GM12874 (cell line): ENCODE measurements around the gene EBNA1BP2.

Source experiments
- TF ChIP-seq, protein P1 (sequence below): IDR thresholded peaks from 2 replicates; pipeline ENCODE4 v1.5.1; 2011; ENCODE audit warnings: low read depth, mild to moderate bottlenecking, control low read depth, low read length, moderate library complexity; ENCODE audit not compliant: insufficient read depth

Gene EBNA1BP2, protein sequence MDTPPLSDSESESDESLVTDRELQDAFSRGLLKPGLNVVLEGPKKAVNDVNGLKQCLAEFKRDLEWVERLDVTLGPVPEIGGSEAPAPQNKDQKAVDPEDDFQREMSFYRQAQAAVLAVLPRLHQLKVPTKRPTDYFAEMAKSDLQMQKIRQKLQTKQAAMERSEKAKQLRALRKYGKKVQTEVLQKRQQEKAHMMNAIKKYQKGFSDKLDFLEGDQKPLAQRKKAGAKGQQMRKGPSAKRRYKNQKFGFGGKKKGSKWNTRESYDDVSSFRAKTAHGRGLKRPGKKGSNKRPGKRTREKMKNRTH

DNA sequence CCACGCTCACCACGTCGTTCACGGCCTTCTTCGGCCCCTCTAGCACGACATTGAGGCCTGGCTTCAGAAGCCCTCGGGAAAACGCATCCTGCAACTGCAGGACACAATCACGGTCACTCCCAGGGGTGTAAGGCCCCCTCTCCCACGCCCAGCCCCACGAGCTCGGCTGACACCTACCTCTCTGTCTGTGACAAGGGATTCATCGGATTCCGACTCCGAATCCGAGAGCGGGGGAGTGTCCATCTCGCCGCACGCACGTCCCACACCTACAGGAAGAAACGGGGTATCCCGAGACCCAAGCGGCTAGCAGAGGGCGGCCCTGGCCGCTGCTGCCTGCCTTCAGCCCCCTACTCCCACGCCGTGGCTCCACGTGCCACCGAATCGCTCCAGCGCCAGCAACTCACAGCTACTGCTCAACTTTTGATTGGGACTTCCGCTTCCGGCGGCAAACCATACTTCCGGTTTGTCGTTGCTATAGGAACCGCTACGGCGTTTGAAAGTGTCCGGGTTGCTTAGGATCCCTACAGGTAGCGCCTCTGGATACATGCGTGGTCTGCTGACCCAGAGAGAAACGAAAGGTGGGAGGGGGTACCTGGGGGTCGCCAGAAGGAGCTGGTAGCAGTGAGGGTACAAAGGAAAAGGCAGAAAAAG, at the start of gene EBNA1BP2, which contains the start of gene CFAP57:
Gene EBNA1BP2, minus strand, starts transcription at position 415 of the 651 bp plus-strand sequence. Its CDS starts 172 bp downstream, at position 243.
Gene CFAP57, plus strand, starts transcription at position 455 of the 651 bp plus-strand sequence. CDS start 424 bp downstream, outside the sequence.
- TF ChIP-seq, protein P1, sequence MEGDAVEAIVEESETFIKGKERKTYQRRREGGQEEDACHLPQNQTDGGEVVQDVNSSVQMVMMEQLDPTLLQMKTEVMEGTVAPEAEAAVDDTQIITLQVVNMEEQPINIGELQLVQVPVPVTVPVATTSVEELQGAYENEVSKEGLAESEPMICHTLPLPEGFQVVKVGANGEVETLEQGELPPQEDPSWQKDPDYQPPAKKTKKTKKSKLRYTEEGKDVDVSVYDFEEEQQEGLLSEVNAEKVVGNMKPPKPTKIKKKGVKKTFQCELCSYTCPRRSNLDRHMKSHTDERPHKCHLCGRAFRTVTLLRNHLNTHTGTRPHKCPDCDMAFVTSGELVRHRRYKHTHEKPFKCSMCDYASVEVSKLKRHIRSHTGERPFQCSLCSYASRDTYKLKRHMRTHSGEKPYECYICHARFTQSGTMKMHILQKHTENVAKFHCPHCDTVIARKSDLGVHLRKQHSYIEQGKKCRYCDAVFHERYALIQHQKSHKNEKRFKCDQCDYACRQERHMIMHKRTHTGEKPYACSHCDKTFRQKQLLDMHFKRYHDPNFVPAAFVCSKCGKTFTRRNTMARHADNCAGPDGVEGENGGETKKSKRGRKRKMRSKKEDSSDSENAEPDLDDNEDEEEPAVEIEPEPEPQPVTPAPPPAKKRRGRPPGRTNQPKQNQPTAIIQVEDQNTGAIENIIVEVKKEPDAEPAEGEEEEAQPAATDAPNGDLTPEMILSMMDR = no peak

DNA sequence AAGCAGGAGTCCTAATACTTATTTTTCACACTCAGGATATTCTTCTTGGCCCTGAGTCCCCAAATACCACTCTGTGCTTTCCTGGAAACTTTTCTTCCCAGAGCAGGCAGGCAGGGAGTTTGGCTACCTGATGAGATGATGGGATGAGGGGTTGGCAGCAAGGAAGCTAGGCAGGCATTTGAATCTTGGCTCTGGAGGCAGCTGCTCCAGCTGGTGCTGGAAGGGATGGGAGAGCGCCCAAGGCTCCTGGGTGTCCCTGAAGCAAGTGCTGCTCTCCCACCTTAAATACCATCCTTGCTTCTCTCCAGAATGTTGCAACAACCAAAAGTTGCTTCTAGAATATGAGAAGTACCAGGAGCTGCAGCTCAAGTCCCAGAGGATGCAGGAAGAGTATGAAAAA, 49.7 kb upstream of the EBNA1BP2 start:
- TF ChIP-seq, protein P1 = no peak

- TF ChIP-seq, protein P1 = no peak
Measured at GRCh38 chr1:43220905-43221778, 49.1 kb upstream of the EBNA1BP2 start.

- TF ChIP-seq, protein P1 = no peak
Measured at GRCh38 chr1:43217747-43218146, 45.7 kb upstream of the EBNA1BP2 start.

DNA sequence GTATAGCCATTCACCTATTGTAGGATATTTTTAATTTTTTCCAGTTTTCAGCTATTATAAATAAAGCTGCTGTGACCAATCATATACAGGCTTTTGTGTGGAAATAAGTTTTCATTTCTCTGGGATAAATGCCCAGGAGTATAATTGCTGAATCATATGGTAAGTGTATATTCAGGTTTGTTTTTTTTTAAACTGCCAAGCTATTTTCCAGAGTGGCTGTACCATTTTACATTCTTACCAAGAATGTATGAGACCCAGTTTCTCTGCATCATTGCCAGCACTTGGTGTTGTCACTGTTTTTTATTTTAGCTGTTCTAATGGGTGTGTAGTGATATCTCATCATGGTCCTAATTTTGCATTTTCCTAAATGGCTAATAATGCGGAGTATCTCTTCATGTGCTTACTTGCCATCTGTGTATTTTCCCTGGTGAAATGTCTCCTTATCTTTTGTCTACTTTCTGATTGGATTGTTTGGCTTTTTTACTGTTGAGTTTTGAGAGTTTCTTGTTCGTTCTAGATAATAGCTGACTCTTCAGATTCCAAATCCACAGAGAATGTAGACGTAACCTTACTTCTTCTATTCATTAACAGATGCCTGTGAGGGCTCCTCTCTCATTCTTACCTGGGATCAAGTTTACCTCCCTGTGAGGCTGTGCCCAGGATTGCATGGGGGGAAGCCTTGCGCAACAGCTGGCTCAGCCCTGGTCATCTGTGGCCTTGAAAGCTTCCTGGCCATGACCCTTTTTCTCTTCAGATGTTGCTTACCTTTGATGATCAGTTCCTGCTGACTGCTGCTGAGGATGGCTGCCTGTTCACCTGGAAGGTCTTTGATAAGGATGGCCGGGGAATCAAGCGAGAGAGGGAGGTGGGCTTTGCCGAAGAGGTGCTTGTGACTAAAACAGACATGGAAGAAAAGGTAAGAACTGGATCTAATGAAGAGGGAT, 42.7 kb upstream of the EBNA1BP2 start:
- TF ChIP-seq, protein P1 = no peak

DNA sequence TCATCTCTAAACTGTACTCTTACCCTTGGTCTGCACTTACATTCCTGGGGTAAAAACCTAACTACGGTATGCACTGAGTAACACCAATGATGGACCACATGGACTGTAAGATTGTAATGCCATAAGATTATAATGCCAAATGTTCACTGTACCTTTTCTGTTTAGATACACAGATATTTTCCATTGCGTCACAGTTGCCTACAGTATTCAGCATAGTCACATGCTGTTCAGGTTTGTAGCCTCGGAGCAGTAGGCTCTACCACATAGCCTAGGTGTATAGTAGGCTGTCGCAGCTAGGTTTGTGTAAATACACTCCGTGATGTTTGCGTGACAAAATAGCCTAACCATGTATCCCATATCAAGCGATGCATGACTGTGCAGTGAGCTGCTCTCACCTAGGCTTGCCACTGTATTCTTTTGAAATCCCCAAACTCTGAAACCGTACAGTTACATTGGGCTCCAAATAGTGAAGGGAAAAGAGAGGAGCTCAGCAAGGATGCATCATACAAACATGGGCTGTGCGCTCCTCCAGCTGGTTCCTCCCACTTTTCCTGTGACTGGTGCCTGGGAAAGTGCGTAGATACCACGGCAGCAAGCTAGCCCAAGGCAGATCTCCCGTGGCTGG, 35.3 kb upstream of the EBNA1BP2 start:
- TF ChIP-seq, protein P1 = no peak
